GM18519 (cell line): ENCODE results near the gene EPC1.
"Not testable (repeated sequence)": the region's sequence is repeated elsewhere in the genome, so short reads cannot be mapped to it uniquely, and the experiment has no call there.

Source experiments
- ATAC-seq: cut with Tn5 transposase; IDR thresholded peaks from one replicate; pipeline ENCODE4 v1.9.1; 2021; ENCODE audit warnings: mild to moderate bottlenecking, moderate library complexity; ENCODE audit not compliant: unreplicated experiment, low FRiP score

The EPC1 gene

DNA sequence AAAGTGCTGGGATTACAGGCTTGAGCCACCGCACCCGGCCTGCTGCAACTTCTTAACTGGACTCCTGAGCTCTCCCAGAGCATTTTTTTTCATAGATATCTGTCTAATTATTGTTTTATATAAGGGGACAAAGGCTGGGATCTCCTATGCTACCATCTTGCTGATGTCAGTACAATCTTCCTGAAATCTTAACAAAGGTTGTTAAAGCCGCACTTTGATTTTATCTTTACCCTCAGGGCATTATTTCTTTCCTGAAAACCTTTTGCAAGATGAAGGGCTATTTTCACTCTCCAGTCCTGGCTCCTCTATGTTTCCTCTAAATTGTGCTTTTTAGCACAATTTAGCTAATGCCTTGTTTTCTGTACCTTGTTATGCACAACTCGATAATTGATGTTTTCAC lies 102.9 kb downstream of the EPC1 start:
- no peak for ATAC-seq

DNA sequence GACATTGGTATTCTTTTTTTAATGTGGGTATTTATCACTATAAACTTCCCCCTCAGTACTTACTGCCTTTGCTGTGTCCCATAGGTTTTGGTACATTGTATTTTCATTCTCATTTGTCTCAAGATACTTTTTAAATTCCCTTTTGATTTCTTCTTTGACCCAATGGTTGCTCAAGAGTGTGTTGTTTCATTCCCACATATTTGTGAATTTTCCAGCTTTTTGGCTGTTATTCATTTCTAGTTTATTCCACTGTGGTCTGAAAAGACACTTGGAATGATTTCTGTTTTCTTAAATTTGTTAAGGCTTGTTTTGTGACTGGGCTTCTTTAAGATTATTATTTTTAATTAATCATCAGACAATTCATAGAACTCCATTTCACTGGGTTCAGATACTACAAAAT lies 105.0 kb downstream of the EPC1 start:
- ATAC-seq = no peak

DNA sequence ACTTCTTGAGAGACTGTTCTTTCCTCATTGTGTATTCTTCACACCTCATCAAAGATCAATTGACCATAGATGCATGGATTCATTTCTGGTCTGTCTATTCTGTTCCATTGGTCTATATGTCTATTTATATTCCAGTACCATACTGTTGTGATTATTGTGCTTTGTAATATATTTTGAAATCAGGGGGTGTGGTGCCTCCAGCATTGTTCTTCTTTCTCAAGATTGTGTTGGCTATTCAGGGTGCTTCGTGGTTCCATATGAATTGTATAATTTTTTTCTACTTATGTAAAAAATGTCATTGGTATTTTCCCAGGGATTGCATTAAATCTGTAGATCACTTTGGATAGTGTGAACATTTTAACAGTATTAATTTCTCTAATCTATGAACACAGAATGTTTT lies 106.5 kb downstream of the EPC1 start:
- ATAC-seq = no peak

DNA sequence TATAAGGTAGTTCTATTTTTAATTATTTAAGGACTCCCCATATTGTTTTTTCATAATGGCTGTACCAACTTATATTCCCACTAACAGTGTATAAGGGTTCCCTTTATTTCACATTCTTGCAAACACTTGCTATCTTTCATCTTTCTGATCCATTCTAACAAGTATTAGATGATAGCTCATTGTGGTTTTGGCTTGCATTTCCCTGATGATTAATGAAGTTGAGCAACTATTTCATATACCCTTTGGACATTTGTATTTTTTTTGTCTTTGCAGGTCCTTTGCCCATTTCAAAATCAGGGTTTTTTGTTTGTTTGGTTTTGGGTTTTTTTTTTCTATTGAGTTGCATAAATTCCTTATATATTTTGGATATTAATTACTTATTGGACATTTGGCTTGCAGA lies 107.2 kb downstream of the EPC1 start:
- ATAC-seq = no peak

DNA sequence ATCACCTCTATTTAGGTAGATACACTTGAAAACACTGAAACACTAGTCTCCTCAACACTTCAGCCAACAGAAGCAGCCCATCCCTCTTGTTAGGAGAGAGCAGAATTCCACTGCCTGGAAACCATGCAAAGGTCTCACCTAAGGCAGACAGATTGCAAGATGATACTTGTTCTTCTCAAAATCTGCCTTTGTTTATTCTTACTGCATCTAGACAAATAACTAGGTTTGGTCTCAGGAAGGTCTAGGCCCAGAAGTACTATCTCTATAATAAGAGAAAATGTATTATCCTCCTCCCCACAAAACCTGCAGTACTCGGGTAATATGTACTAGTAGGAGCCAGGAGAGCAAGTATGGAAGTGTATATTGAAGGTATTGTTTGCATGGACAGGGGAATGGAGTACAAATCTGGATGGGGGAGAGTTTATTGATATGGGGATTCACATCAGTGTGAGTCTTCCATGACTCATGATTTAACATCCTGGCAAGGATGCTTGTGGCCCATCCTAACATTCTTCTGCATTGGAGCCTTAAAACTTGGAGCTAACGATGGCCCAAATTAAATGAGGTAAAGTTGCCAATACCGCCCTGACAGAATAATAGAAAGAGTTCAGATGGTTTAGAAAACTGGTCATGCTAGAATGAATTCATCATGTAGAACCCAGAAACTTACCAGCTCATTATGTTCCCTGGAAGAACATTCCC lies 109.2 kb downstream of the EPC1 start:
- no peak for ATAC-seq

DNA sequence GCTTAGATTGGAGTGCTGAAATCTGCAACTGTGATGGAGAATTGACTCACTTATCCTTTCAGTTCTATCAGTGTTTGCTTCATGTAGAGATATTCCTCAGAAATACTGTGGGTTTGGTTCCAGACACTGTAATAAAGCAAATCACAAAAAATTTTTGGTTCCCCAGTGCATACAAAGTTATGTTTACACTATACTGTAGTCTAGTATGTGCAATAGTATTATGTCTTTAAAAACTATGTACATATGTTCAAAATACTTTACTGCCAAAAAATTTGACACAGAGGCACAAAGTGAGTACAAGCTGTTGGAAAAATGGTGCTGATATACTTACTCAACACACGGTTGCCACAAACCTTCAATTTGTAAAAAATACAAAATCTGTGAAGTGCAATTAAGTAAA lies 112.5 kb downstream of the EPC1 start:
- no peak for ATAC-seq

DNA sequence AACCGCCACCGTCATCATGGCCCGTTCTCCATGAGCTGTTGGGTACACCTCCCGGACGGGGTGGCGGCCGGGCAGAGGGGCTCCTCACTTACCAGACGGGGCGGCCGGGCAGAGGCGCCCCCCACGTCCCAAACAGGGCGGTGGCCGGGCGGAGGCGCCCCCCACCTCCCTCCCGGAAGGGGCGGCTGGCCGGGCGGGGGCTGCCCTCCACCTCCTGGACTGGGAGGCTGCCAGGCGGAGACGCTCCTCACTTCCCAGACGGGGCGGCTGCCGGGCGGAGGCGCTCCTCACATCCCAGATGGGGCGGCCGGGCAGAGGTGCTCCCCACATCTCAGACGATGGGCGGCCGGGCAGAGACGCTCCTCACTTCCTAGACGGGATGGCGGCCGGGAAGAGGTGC lies 113.6 kb downstream of the EPC1 start:
- not testable (repeated sequence) for ATAC-seq

DNA sequence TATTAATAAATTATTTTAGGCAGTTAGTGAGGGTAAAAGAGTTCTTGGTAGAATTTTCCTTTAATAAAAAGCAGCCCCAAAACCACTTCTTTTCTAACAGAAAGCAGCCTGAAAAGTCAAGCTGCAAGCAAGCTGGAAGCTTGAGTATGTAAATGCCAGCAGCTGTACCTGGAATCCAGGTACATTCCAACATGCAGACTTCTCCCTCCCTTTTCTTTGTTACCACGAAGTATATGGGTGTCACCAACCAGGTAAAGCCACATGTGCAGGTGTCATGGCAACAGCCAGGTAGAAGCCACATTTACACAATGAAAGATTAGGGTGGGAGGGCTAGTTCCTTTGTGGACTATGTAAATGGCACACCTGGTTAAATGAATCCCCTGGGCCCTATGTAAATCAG lies 114.6 kb downstream of the EPC1 start:
- no peak for ATAC-seq

DNA sequence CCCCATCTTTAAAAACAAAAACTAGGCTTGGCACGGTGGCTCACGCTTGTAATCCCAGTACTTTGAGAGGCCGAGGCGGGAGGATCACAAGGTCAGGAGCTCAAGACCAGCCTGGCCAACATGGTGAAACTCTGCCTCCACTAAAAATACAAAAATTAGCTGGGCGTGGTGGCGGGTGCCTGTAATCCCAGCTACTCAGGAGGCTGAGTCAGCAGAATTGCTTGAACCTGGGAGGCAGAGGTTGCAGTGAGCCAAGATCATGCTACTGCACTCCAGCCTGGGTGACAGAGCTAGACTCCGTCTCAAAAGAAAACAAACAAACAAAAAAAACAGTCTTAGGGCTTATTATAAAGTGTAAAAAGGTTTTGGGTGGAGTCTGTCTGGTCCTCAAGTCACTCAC lies 117.2 kb downstream of the EPC1 start:
- ATAC-seq = not testable (repeated sequence)

DNA sequence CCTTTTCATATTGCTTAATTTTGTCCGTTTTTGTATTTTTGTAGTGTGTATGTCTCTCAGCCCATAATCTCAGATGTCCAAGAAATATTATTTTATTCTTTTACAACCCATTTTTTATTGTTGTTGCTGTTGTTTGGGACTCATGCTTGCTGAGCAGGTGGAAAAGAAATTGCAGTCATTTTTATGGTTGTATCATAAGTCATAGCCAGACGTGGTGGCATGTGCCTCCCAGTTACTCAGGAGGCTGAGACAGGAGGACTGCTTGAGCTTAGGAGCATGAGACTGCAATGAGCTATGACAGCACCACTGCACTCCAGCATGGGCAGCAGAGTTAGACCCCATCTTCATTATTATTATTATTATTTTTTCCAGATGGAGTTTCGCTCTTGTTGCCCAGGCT lies 117.8 kb downstream of the EPC1 start:
- no peak for ATAC-seq

DNA sequence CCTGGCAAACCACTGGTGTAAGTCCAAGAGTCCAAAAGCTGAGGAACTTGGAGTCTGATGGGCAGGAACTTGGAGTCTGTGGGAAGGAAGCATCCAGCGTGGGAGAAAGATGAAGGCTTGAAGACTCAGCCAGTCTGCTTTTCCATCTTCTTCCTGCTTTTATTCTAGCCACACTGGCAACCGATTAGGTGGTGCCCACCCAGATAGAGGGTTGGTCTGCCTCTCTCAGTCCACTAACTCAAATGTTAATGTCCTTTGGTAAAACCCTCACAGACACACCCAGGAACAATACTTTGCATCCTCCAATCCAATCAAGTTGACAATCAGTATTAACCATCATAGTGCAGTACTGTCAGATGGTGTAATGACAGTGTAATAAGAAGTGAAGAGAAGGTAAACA lies 119.2 kb downstream of the EPC1 start:
- ATAC-seq = no peak

DNA sequence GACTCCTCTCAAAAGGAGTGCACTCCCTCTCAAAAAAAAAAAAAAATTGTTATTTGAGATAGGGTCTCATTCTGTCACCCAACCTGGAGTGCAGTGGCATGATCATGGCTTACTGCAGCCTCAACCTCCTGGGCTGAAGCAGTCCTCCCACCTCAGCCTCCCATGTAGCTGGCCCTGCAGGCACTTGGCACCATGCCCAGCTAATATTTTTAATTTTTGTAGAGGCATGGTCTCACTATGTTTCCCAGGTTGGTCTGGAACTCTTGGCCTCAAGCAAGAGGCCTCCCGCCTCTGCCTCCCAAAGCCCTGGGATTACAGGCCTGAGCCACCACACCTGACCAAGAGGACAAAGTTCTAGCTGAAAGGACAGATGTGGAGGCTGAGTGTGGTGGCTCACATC lies 120.3 kb downstream of the EPC1 start:
- ATAC-seq = no peak

DNA sequence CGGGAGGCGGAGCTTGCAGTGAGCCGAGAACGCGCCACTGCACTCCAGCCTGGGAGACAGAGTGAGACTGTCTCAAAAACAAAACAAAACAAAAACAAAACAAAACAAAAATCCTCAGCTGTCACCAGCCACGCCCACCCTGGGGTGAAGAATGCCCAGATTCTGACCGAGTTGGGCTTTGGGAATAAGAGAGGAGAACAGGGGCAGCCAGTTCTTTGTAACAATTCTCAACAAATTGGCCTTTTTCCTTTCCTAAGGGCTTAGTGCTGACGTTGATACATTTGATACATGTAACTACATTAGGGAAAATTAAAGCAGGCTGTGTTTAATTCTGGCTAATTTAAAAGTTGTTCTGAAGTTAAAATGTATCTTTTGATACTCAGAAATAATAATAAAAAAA lies 121.0 kb downstream of the EPC1 start:
- no peak for ATAC-seq

DNA sequence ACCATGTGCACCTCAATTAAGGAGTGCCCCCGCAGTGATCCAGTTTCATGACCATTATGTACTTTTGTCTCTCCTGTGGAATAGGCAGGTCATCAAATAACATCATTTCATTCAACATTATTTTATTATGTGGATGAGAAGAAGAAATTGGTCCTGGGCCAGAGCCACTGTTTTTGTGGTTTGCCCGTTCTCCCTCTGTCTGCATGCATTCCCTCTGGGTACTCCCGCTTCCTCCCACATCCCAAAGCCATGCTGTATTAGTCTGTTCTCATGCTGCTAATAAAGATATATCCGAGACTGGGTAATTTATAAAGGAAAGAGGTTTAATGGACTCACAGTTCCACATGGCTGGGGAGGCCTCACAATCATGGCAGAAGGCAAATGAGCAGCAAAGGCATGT lies 124.6 kb downstream of the EPC1 start:
- not testable (repeated sequence) for ATAC-seq

DNA sequence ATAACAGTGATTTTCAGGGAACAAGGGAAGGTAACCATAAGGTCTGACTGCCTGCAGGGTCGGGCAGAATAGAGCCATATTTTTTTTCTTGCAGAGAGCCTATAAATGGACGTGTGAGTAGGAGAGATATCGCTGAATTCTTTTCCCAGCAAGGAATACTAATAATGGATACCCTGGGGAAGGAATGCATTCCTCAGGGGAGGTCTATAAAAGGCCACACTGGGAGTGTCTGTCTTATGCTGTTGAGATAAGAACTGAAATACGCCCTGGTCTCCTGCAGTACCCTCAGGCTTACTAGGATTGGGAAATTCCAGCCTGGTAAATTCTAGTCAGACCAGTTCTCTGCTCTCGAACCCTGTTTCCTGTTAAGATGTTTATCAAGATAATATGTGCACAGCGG lies 127.8 kb downstream of the EPC1 start:
- not testable (repeated sequence) for ATAC-seq

DNA sequence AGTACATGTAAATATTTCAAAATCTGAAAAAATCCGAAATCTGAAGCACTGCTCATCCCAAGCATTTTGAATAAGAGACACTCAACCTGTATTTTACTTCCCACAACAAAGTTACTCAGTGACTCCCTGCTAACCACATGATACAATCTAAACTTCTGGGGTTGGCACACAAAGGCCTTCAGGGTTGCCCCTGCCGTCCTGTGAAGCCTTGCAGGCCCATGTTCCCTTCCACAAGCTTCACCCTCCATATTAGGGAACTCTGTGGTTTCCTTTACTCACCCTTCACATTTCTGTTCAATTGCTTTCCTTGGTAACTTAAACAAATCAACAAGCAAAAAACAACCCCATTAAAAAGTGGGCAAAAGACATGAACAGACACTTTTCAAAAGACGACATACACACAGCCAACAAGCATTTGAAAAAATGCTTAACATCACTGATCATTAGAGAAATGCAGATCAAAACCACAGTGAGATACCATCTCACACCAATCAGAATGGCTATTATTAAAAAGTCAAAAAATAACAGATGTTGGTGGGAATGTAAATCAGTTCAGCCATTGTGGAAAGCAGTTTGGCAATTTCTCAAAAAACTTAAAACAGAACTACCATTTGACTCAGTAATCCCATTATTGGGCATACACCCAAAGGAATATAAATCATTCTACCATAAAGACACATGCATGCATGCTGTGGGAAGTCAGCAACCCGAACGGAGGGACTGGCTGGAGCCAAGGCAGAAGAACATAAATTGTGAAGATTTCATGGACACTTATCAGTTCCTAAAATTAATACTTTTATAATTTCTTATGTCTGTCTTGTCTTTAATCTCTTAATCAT lies 128.5 kb downstream of the EPC1 start:
- ATAC-seq = not testable (repeated sequence)
